ENCODE measurements around the gene SORCS2. TPM values are rescaled to one million over a fixed set of nuclear protein-coding genes. Genes with fewer than 3 reads are reported as not detected.

The SORCS2 gene
- total RNA-seq, 1 donor from 2014 or later, result 13.8 TPM

DNA sequence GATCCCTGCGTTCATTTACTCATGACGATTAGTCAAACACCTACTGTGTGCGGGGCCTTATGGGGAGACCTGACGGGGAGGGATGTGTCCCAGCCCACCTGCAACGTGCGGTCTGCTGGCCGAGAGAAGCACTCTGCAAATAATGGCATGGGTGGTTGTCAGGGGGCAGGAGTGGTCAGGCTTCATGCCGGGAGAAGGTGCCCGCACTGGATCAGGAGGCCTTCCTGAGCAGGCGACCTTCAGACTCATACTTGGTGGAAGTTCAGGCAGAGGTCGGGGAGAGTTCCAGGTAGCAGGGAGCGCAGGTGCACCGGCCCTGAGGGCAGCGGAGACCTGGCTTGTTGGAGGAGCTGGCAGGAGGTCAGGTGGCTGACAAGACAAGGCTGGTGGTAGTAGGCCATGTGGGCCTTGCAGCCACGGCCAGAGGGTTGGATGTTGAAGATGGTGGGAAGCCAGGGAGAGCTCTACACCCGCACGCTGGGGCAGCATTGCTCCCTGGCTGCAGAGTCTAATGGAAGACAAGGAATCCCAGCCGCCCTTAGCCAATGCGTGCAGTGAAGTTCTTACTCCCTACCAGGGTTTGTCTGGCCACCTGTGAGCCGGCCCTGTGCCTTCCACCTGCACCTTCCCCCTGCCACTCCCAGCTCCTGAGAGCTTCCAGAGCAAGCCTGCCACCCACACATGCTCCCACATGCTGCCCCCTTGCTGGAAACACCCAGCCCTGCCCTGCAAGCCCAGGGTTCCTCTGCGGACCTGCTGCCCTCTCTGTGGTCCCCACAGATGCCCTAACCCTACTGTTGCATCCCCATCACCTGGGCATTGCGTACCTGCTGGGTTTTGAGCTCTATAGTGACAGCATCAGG is 145.1 kb downstream of the SORCS2 start:
- H3K4me3 Mint-ChIP-seq (ENCODE audit: unreplicated experiment), result no peak overlapping the region
- H3K4me1 ChIP-seq (ENCODE audit: insufficient read depth, low read length), result peaks cover 18% of the 10 kb centered on the region
- H2AFZ ChIP-seq (ENCODE audit: low read depth, low read length), result no peak overlapping the region
- peaks cover 10% of the 10 kb centered on the region for H3K36me3 Mint-ChIP-seq (ENCODE audit: low read depth, unreplicated experiment)
- no peaks in the 10 kb centered on the region for H3K27me3 ChIP-seq (ENCODE audit: insufficient read depth, low read length)
- H3K4me2 ChIP-seq (ENCODE audit: low read length), result no peak overlapping the region
- H3K9me3 ChIP-seq (ENCODE audit: insufficient read depth, low read depth, low read length), result peaks cover 4% of the 10 kb centered on the region
- H3K9me3 Mint-ChIP-seq (ENCODE audit: unreplicated experiment), result peaks cover 9% of the 10 kb centered on the region
- DNase-seq (ENCODE audit: low read depth) (no peak), FAIRE-seq (no peak)
- peaks cover 6% of the 10 kb centered on the region for H4K20me1 ChIP-seq (ENCODE audit: insufficient read depth, low read length)
- H3K4me3 ChIP-seq (ENCODE audit: insufficient read depth, low read depth, low read length), result no peak overlapping the region
- H3K9ac ChIP-seq (ENCODE audit: low read length), result no peak overlapping the region
- no peak overlapping the region for H3K27ac ChIP-seq (ENCODE audit: low read depth, low read length)
- no peaks in the 10 kb centered on the region for H3K79me2 ChIP-seq (ENCODE audit: insufficient read depth, low read length)
- H3K27me3 Mint-ChIP-seq (ENCODE audit: low read depth, unreplicated experiment), result peaks cover 11% of the 10 kb centered on the region
- TF ChIP-seq, protein P1, sequence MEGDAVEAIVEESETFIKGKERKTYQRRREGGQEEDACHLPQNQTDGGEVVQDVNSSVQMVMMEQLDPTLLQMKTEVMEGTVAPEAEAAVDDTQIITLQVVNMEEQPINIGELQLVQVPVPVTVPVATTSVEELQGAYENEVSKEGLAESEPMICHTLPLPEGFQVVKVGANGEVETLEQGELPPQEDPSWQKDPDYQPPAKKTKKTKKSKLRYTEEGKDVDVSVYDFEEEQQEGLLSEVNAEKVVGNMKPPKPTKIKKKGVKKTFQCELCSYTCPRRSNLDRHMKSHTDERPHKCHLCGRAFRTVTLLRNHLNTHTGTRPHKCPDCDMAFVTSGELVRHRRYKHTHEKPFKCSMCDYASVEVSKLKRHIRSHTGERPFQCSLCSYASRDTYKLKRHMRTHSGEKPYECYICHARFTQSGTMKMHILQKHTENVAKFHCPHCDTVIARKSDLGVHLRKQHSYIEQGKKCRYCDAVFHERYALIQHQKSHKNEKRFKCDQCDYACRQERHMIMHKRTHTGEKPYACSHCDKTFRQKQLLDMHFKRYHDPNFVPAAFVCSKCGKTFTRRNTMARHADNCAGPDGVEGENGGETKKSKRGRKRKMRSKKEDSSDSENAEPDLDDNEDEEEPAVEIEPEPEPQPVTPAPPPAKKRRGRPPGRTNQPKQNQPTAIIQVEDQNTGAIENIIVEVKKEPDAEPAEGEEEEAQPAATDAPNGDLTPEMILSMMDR (IDR thresholded peaks at IDR 0.05; ENCODE audit: insufficient read depth, low read depth, low read length), result no peak
- TF ChIP-seq EZH2 (IDR thresholded peaks at IDR 0.05; ENCODE audit: insufficient read depth, low read length), result no peak
- no peaks in the 10 kb centered on the region for H3K36me3 ChIP-seq (ENCODE audit: insufficient read depth, low read length)
- peaks cover 19% of the 10 kb centered on the region for H3K4me1 Mint-ChIP-seq (ENCODE audit: low read depth, unreplicated experiment)
- peak overlapping the region; percentile 58 for H3K27ac Mint-ChIP-seq (ENCODE audit: unreplicated experiment)

DNA sequence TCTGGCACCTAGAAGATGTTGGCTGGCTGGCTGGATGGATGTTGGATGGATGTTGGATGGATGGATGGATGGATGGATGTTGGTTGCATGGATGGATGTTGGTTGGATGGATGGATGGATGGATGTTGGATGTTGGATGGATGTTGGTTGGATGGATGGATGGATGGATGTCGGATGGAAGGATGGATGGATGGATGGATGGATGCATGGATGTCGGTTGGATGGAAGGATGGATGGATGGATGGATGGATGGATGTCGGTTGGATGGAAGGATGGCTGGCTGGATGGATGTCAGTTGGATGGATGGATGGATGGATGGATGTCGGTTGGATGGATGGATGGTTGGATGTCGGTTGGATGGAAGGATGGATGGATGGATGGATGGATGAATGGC is 145.7 kb downstream of the SORCS2 start:
- Histone ChIP-seq H2AFZ (ENCODE audit: low read depth, low read length) (no peak overlapping the region), H3K79me2 (ENCODE audit: insufficient read depth, low read length) (no peaks in the 10 kb centered on the region), H3K27me3 (ENCODE audit: insufficient read depth, low read length) (no peaks in the 10 kb centered on the region), H3K27ac (ENCODE audit: low read depth, low read length) (no peak overlapping the region), H3K9me3 (ENCODE audit: insufficient read depth, low read depth, low read length) (peaks cover 4% of the 10 kb centered on the region), H3K4me1 (ENCODE audit: insufficient read depth, low read length) (peaks cover 12% of the 10 kb centered on the region), H3K9ac (ENCODE audit: low read length) (no peak overlapping the region), H3K4me3 (ENCODE audit: insufficient read depth, low read depth, low read length) (no peak overlapping the region), H4K20me1 (ENCODE audit: insufficient read depth, low read length) (peaks cover 4% of the 10 kb centered on the region), H3K36me3 (ENCODE audit: insufficient read depth, low read length) (no peaks in the 10 kb centered on the region), H3K4me2 (ENCODE audit: low read length) (no peak overlapping the region)
- no peak for DNase-seq (ENCODE audit: low read depth)
- H3K4me3 Mint-ChIP-seq (ENCODE audit: unreplicated experiment), result no peak overlapping the region
- no peak overlapping the region for H3K27ac Mint-ChIP-seq (ENCODE audit: unreplicated experiment)
- peaks cover 11% of the 10 kb centered on the region for H3K27me3 Mint-ChIP-seq (ENCODE audit: low read depth, unreplicated experiment)
- no peak for FAIRE-seq
- TF ChIP-seq, protein P1 (IDR thresholded peaks at IDR 0.05; ENCODE audit: insufficient read depth, low read depth, low read length), result no peak
- TF ChIP-seq EZH2 (IDR thresholded peaks at IDR 0.05; ENCODE audit: insufficient read depth, low read length), result no peak
- H3K36me3 Mint-ChIP-seq (ENCODE audit: low read depth, unreplicated experiment), result peaks cover 10% of the 10 kb centered on the region
- peaks cover 15% of the 10 kb centered on the region for H3K4me1 Mint-ChIP-seq (ENCODE audit: low read depth, unreplicated experiment)
- peaks cover 11% of the 10 kb centered on the region for H3K9me3 Mint-ChIP-seq (ENCODE audit: unreplicated experiment)

Measured in astrocyte (in vitro differentiated cells and primary cell).